GM19035 (cell line): Measurements from ENCODE around the gene MEGF6.

ENCODE experiments used
- ATAC-seq: cut with Tn5 transposase; IDR thresholded peaks from one replicate; pipeline ENCODE4 v1.9.1; 2021; ENCODE audit not compliant: unreplicated experiment

The MEGF6 gene

GRCh38 chr1:3506943-3507342 lies 104.4 kb downstream of the MEGF6 start:
- no peak for ATAC-seq

- no peak for ATAC-seq
These were observed 105.3 kb downstream of the MEGF6 start for GRCh38 chr1:3506041-3506440.

DNA sequence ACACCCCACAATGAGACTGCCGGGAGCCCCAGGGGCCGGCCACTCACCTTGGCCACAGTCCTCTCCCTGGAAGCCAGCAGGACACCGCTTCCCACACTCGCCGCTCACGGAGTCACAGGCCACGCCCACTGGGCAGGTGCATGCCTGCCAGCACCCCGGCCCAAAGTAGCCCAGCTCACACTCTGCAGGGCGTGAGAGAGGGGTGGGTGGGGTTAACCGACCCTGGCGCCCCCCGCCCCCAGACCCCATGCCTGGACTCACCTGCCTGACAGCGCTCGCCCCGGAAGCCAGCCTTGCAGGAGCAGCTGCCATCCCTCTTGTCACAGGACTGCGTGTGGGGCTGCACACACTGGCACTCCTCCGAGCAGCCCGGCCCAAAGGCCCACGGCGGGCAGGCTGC lies 106.1 kb downstream of the MEGF6 start:
- no peak for ATAC-seq

DNA sequence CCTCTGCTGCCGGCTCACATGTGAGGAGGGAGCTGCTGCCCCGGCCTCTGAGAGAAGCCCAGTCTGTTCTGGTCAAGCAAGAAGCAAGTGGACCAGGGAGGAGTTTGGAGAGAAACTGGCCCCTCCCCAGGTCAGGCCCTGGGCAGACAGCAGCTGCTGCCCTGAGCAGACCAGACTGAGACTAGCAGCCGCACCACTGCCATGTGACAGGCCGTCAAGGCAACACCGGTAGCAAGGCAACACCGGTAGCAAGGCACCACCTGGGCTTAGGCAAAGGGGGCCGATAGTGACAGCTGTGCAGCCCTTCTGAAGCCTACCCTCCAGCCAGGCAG lies 106.5 kb downstream of the MEGF6 start:
- ATAC-seq: no peak

DNA sequence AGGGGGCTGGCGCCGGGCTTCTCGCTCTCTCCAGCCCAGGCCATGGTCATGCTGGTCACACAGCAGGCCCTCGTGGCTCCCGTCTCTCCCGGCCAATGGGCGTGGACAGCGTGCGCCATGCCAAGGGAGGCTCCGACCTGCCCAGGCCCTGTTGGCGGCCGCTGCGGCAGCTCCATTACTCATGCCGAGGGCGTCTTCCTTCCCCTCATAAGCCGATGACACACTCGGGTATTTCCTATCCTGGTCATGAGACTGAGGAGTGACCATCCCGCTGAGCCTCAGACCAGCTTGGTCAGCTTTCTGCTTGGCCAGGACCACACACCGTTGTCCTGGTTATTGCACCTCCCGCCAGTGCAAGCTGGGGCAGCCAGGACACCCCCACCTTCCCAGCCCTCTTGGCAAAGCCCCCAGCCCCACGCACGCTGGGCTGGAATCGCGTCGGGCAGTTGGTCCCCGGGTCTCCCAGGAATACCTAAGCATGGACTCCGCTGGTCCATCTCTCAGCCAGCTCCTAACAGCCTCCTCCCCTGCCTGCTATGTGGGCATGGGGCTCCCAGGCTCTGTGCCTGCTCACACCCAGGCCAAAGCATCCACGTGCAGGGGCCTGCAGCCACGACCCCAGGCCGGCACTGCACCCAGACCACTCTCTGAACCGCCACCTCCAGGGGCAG lies 107.0 kb downstream of the MEGF6 start:
- no peak for ATAC-seq

GRCh38 chr1:3503525-3503886 lies 107.8 kb downstream of the MEGF6 start:
- no peak for ATAC-seq

DNA sequence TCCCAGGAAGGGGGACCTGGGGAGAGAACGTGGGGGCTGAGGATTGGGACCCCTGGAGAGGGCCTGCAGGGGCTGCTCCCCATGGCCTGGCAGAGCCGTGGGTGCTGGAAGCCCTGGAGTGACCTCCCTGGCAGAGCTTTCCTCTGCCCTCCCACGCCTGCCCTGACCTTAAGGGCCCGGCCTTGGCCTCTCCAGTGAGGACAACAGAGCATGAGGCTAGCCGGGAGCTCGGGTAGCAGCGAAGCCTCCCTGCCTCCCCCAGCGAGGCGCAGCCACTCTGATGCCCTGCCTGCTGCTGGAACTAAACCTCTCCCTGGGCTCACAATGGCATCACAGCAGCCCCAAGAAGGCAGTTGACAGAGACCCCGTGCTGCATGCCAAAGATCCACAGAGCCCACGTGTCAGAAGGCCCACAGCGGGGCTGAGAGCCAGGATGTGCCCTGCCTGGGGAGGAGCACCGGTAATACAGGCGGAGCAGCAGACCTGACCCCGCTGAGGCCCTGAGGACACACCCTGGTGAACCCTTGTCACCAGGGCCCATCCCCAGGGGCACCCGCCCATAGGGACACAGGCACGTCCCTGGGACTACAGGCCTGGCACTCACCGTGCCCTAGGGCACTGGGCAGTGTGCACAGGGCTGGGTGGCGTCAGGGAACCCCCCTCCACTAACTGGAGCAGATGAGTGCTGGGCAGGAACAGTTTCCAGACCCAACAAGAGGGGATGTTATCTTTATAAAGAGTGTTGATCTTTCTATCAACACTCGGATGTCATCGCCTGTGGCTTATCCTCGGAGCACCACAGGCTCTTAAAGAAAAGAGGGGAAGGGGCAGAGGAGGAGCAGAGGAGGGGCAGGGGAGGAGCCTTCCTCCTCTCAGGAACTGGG lies 108.4 kb downstream of the MEGF6 start:
- no peak for ATAC-seq

GRCh38 chr1:3501856-3502640 lies 109.3 kb downstream of the MEGF6 start:
- no peak for ATAC-seq

DNA sequence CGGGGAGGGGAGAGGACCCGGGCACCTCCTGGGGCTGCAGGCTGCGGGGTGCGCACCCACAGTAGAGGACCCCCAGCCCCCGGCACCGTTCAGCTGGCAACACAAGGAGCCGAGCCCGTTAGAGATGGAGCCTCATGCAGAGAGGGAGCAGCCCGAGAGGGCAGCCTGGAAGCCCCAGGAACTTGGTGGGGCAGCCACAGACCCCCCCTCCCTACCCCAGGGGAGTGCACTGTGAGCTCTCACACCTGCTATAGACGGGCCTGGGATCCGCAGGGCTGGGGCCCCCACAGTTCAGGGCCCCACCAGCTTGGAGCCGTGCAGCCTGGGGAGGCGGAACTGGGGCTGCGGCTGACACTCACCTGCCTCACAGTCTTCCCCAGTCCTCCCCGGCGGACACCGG lies 109.9 kb downstream of the MEGF6 start:
- ATAC-seq: no peak

DNA sequence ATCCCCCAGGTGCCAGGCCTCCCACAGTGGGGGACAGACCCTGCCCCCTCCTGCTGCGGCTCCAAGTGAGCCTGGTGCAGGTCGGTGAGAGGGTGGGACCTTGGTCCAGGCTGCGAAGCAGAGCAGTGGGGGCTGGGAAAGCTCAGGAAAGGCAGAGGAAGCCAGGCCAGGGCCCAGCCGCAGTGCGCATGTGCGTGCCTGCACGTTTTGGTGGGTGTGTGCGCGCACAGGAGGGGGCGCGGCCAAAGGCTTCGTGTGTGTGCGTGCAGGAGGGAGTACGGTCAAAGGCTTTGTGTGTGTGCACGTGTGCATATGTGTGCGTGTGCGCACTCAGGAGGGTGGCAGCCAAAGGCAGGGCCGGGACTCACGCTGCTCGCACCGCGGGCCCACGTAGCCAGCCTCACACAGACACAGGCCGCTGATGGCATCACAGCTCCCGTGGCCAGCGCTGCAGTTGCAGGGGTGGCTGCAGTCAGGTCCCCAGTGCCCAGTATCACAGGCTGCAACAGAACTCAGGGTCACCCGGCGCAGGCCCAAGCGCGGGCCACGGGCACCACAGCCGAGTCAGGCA lies 111.0 kb downstream of the MEGF6 start:
- no peak for ATAC-seq

- no peak for ATAC-seq
These were observed 111.7 kb downstream of the MEGF6 start for GRCh38 chr1:3499611-3500010.

DNA sequence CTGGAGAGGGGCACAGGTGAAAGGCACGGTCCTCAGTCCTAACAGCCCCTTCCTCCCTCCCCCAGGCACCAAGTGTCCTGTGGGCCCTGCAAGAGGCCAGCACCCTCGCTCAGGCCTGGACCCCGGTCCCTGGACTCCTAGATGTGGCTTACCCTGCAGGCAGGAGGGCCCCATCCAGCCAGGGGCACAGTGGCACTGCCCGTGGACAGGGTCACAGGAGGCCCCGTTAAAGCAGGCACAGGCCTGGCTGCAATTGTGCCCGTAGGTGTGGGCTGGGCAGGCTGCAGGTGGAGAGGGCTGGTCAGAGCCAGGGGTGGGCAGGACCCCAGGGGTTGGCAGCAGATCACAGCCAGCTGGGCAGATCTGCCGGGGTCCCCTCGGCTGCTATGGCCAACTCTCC lies 112.3 kb downstream of the MEGF6 start:
- no peak for ATAC-seq

GRCh38 chr1:3498246-3498930 lies 112.9 kb downstream of the MEGF6 start:
- ATAC-seq: no peak

DNA sequence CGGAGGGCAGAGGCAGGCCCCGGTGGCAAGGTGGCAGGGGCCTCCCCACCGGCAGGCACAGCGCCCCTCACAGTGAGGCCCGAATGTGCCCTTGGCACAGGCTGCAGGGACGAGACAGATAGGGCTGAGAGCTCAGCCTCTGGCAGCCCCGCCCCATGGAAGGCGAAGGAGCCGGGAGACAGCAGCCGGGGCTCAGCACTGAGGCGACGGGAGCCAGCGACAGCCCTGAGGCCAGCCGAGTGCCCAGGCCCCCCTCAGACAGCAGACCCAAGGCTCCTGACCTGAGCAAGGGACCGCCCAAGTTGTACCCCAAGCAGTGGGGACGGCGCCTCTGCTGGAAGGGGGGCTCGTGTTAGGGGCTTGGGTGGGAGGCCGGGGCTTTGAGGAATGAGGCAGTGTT lies 113.8 kb downstream of the MEGF6 start:
- ATAC-seq: no peak

GRCh38 chr1:3496916-3497315 lies 114.4 kb downstream of the MEGF6 start:
- ATAC-seq: no peak

- ATAC-seq: no peak
These were observed 115.2 kb downstream of the MEGF6 start for GRCh38 chr1:3495776-3496745.

DNA sequence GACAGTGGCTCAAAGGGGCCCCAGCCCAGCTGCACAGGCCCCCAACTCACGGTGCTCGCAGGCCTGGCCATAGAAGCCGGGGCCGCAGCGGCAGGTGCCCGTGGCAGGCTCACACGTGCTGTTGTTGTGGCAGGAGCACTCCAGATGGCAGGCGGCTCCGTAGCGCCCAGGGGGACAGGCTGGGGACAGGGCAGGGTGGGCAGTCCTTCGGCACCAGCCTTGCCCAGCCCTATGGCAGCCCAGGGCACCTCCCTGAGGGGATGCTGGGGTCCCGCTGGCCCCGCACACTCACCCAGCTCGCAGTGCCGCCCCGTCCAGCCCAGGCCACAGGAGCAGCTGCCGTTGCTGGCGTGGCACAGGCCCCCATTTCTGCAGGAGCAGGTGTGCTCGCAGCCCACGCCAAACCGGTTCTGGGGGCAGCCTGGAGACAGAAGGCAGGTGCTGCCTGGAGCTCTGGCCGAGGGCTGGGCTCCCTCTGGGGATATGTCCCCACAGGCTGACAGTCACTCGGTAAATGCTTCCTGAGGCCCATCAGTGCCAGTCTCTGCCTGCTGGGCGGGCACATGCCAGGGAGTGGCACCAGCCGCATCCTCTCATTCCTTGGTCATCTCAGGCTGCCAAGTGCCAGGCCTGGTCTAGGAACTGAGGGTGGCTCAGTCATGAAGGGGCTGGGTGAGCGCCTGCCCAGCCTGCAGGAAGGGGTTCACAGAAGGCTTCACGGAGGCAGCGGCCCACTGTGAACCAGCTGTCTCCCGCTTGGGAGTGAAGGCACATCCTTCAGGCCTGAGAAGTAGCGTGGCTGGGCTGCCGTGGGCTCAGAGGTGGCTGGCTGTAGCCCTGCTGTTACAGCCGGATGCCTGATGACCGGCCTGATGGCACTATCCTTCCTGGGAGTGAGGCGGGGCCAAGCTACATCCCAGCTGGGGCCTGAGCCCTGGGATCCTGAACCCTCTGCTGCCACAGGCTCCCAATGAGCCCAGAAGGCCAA lies 116.7 kb downstream of the MEGF6 start:
- no peak for ATAC-seq

DNA sequence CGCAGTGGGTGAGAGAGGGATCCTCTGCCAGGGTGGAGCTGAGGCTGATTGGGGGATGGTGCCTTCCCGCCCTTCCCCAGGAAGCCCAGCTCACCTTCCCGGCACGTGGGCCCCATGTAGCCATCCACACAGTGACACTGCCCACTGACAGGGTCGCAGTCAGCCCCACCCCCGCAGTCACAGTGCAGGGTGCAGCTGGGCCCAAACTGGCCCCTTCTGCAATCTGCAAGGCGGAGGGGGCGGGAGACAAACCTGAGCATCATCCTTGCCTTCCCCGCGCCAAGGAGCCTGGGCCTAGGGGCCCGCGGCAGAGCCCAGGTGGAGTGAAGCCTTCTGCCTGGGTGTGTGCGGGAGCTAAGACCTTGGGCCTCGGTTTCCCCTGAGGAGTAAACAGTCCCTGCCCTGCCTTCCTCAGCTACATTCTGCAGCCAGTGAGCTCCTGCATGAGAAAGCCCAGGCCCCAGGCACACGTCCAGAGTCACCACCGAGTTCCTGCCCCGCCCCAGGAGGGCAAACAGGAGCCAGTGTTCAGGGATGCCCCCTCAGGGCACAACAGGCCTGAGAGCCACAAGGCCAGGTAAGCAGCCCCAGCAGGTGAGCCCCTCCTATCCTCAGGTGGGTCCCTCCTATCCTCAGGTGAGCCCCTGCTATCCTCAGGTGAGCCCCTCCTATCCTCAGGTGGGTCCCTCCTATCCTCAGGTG lies 118.6 kb downstream of the MEGF6 start:
- ATAC-seq: no peak
